GM23248 (cell line): ENCODE results near the gene LRRC1. TPM values are rescaled to one million over a fixed set of nuclear protein-coding genes. Genes with fewer than 3 reads are reported as not detected.

Experiments
- DNase-seq: peaks from one replicate; pipeline ENCODE4 v3.0.0-alpha.2; 2015
- H2AFZ ChIP-seq: fragments of 200-600 bp; sonication (generic); 2 replicates; pipeline ENCODE4 v1.6.1; 2016; ENCODE audit warnings: antibody characterized with exemption
- H3F3A ChIP-seq: fragments of 200-600 bp; sonication (generic); 2 replicates; pipeline ENCODE4 v1.6.1; 2016; ENCODE audit warnings: mild to moderate bottlenecking, antibody characterized with exemption, mixed run types; ENCODE audit not compliant: insufficient read depth
- H3K27ac ChIP-seq: fragments of 200-600 bp; sonication (generic); 2 replicates; pipeline ENCODE4 v1.5.1; 2016; ENCODE audit warnings: mild to moderate bottlenecking
- H3K27me3 ChIP-seq: fragments of 200-600 bp; sonication (generic); replicated peaks from 2 replicates; pipeline ENCODE4 v1.6.1; 2016; ENCODE audit warnings: mild to moderate bottlenecking; ENCODE audit not compliant: insufficient read depth
- H3K36me3 ChIP-seq: fragments of 200-600 bp; sonication (generic); 2 replicates; pipeline ENCODE4 v1.6.1; 2016; ENCODE audit warnings: low read depth, mild to moderate bottlenecking
- H3K4me1 ChIP-seq: fragments of 200-600 bp; sonication (generic); 2 replicates; pipeline ENCODE4 v1.6.1; 2016; ENCODE audit warnings: mild to moderate bottlenecking; ENCODE audit not compliant: insufficient read depth
- H3K4me2 ChIP-seq: fragments of 200-600 bp; sonication (generic); one replicate; pipeline ENCODE4 v1.6.1; 2016; ENCODE audit warnings: mild to moderate bottlenecking; ENCODE audit not compliant: unreplicated experiment
- H3K4me3 ChIP-seq: fragments of 200-600 bp; sonication (generic); 2 replicates; pipeline ENCODE4 v1.5.1; 2016; ENCODE audit warnings: mild to moderate bottlenecking
- H3K79me2 ChIP-seq: fragments of 200-600 bp; sonication (generic); 2 replicates; pipeline ENCODE4 v1.6.1; 2016; ENCODE audit warnings: mild to moderate bottlenecking; ENCODE audit not compliant: insufficient read depth
- H3K9ac ChIP-seq: fragments of 200-600 bp; sonication (generic); 2 replicates; pipeline ENCODE4 v1.6.1; 2016; ENCODE audit warnings: mild to moderate bottlenecking
- H3K9me2 ChIP-seq: fragments of 200-600 bp; sonication (generic); 2 replicates; pipeline ENCODE4 v1.6.1; 2016; ENCODE audit warnings: mixed run types, mild to moderate bottlenecking, moderate library complexity; ENCODE audit not compliant: insufficient read depth
- H3K9me3 ChIP-seq: fragments of 200-600 bp; sonication (generic); one replicate; pipeline ENCODE4 v1.6.1; 2017; ENCODE audit warnings: low read depth
- H4K20me1 ChIP-seq: fragments of 200-600 bp; sonication (generic); 2 replicates; pipeline ENCODE4 v1.6.0; 2016; ENCODE audit not compliant: insufficient read depth
- EZH2 ChIP-seq: fragments of 200-600 bp; sonication (generic); IDR thresholded peaks from 2 replicates; pipeline ENCODE4 v1.6.1; 2018; ENCODE audit warnings: antibody characterized with exemption, mild to moderate bottlenecking; ENCODE audit not compliant: insufficient read depth, poor library complexity, severe bottlenecking
- EZH2phosphoT487 ChIP-seq: fragments of 200-600 bp; sonication (generic); IDR thresholded peaks from 2 replicates; pipeline ENCODE4 v1.6.1; 2018; ENCODE audit warnings: antibody characterized with exemption, moderate library complexity, mild to moderate bottlenecking, low read depth; ENCODE audit not compliant: insufficient read depth
- WGBS, 2 experiments: methylation state at CpG; one replicate each; pipeline ENCODE4 v1.1.6; 2015 to 2017; ENCODE audit warnings: low lambda C conversion rate in 2 of 2, low coverage in 1 of 2; ENCODE audit errors: missing lambda C conversion rate in 2 of 2; 5-methylcytosine and 5-hydroxymethylcytosine counted together
- in situ Hi-C: fragments of 300-500 bp; cut with MboI; formaldehyde crosslinking; loops from 2 replicates; pipeline ENCODE4 v1.15.0; 2020
- polyA plus RNA-seq: library from polyadenylated mRNA; unstranded; fragments of >200 nt; fragmentation: Nextera tagmentation; extraction: Ambion mirVana; gene quantifications from 2 replicates; pipeline ENCODE4 v1.2.1, GENCODE V29; 2016
- total RNA-seq: library from RNA; depleted of rRNA; stranded (reverse); fragments of >200 nt; shearing (Covaris generic); gene quantifications from 2 replicates; pipeline ENCODE4 v1.2.3, GENCODE V29; 2014

The LRRC1 gene
- total and polyA plus RNA-seq, 2 experiments from 2014 or later = 3.6 to 5.6 TPM

GRCh38 chr6:53822401-53823125, 27.8 kb downstream of the LRRC1 start:
- Histone ChIP-seq H3F3A (peaks cover 5% of the 10 kb centered on the region; the same call in 1 of the 2 replicates), H3K79me2 (0 out of 2 replicates have a peak, but pooled peaks cover 11% of the 10 kb centered on the region)

GRCh38 chr6:53824714-53825113, 29.9 kb downstream of the LRRC1 start:
- 62 to 67% methylated on average over 1 of the region's 1 CpG for WGBS, 2 experiments
- no peak for DNase-seq
- peaks cover 12% of the 10 kb centered on the region; the same call in 1 of the 2 replicates for H3F3A ChIP-seq

More at GRCh38 chr6:53822401-53823125, 27.8 kb downstream of the LRRC1 start:
- Histone ChIP-seq H4K20me1 (no peaks in the 10 kb centered on the region), H3K4me3 (no peak overlapping the region), H3K27me3 (no peaks in the 10 kb centered on the region), H3K9ac (no peak overlapping the region), H3K27ac (no peak overlapping the region), H2AFZ (no peak overlapping the region), H3K9me2 (no peaks in the 10 kb centered on the region), H3K4me2 (no peak overlapping the region), H3K4me1 (peaks cover 14% of the 10 kb centered on the region), H3K36me3 (no peaks in the 10 kb centered on the region), H3K9me3 (no peaks in the 10 kb centered on the region)
- no peak for DNase-seq
- TF ChIP-seq EZH2phosphoT487 (no peak), EZH2 (no peak)
- in situ Hi-C loops = no loop called here
- 89 to 92% methylated on average over 10 of the region's 10 CpGs for WGBS, 2 experiments

GRCh38 chr6:53825532-53826321, 30.9 kb downstream of the LRRC1 start:
- no peak overlapping the region for H2AFZ ChIP-seq
- peak; percentile 28 for DNase-seq
- H3K4me2 ChIP-seq = no peak overlapping the region
- 77 to 82% methylated on average over 7 of the region's 7 CpGs for WGBS, 2 experiments
- in situ Hi-C loops = no loop called here
- H3K9ac ChIP-seq = no peak overlapping the region
- no peak overlapping the region for H3K27ac ChIP-seq
- H3K27me3 ChIP-seq = no peaks in the 10 kb centered on the region
- H3K36me3 ChIP-seq = no peaks in the 10 kb centered on the region
- no peaks in the 10 kb centered on the region for H4K20me1 ChIP-seq
- no peak for TF ChIP-seq EZH2phosphoT487
- no peak for TF ChIP-seq EZH2
- H3F3A ChIP-seq = peaks cover 12% of the 10 kb centered on the region; the same call in 1 of the 2 replicates
- no peaks in the 10 kb centered on the region for H3K9me3 ChIP-seq
- peaks cover 20% of the 10 kb centered on the region for H3K4me1 ChIP-seq
- H3K79me2 ChIP-seq = no peaks in the 10 kb centered on the region; the same call in 1 of the 2 replicates
- H3K4me3 ChIP-seq = no peak overlapping the region
- H3K9me2 ChIP-seq = no peaks in the 10 kb centered on the region

More at GRCh38 chr6:53824714-53825113, 29.9 kb downstream of the LRRC1 start:
- H3K27me3 ChIP-seq = no peaks in the 10 kb centered on the region
- no peak for TF ChIP-seq EZH2
- no peak for TF ChIP-seq EZH2phosphoT487
- H3K4me3 ChIP-seq = no peak overlapping the region
- H3K4me2 ChIP-seq = no peak overlapping the region
- no peaks in the 10 kb centered on the region for H3K9me2 ChIP-seq
- H2AFZ ChIP-seq = no peak overlapping the region
- no peaks in the 10 kb centered on the region for H3K9me3 ChIP-seq
- in situ Hi-C loops = no loop called here
- H3K9ac ChIP-seq = no peak overlapping the region
- H3K27ac ChIP-seq = no peak overlapping the region
- peaks cover 8% of the 10 kb centered on the region; the same call in 1 of the 2 replicates for H3K79me2 ChIP-seq
- H3K4me1 ChIP-seq = peaks cover 20% of the 10 kb centered on the region
- no peaks in the 10 kb centered on the region for H4K20me1 ChIP-seq
- no peaks in the 10 kb centered on the region for H3K36me3 ChIP-seq

GRCh38 chr6:53827531-53827930, 32.7 kb downstream of the LRRC1 start:
- peaks cover 20% of the 10 kb centered on the region for H3K4me1 ChIP-seq
- H2AFZ ChIP-seq = no peak overlapping the region
- H3K4me3 ChIP-seq = no peak overlapping the region
- H3K79me2 ChIP-seq = peaks cover 9% of the 10 kb centered on the region; the same call in 1 of the 2 replicates
- in situ Hi-C loops = no loop called here
- DNase-seq = peak; percentile 24
- H3K36me3 ChIP-seq = no peaks in the 10 kb centered on the region
- peak overlapping the region; percentile 27; the same call in 1 of the 2 replicates for H3K27ac ChIP-seq
- no peak for TF ChIP-seq EZH2
- no peak for TF ChIP-seq EZH2phosphoT487
- H3K27me3 ChIP-seq = no peaks in the 10 kb centered on the region
- no peaks in the 10 kb centered on the region for H3K9me3 ChIP-seq
- no peak overlapping the region for H3K9ac ChIP-seq
- H3F3A ChIP-seq = peaks cover 12% of the 10 kb centered on the region; the same call in 1 of the 2 replicates
- no peaks in the 10 kb centered on the region for H4K20me1 ChIP-seq
- 48 to 53% methylated on average over 1 of the region's 1 CpG for WGBS, 2 experiments
- no peaks in the 10 kb centered on the region for H3K9me2 ChIP-seq
- H3K4me2 ChIP-seq = peak overlapping the region; percentile 12
